Retinal pigment epithelial cell (primary cell): ENCODE results near the gene CXCL9.

Source experiments
- DNase-seq: peaks from one replicate; pipeline ENCODE4 v3.0.0-alpha.2; 2010; ENCODE audit warnings: low read depth
- H3K4me3 ChIP-seq: 2 replicates; pipeline ENCODE4 v1.5.1; 2011; ENCODE audit warnings: mild to moderate bottlenecking, low read length, control low read depth, moderate library complexity
- TF ChIP-seq, protein P1 (sequence below): conservative IDR thresholded peaks from 2 replicates; pipeline ENCODE4 v1.5.1; 2011; ENCODE audit warnings: low read depth, low read length, control low read depth, inconsistent platforms

CXCL9 gene

GRCh38 chr4:76022677-76023076, 15.4 kb upstream of the CXCL9 start:
- TF ChIP-seq, protein P1, sequence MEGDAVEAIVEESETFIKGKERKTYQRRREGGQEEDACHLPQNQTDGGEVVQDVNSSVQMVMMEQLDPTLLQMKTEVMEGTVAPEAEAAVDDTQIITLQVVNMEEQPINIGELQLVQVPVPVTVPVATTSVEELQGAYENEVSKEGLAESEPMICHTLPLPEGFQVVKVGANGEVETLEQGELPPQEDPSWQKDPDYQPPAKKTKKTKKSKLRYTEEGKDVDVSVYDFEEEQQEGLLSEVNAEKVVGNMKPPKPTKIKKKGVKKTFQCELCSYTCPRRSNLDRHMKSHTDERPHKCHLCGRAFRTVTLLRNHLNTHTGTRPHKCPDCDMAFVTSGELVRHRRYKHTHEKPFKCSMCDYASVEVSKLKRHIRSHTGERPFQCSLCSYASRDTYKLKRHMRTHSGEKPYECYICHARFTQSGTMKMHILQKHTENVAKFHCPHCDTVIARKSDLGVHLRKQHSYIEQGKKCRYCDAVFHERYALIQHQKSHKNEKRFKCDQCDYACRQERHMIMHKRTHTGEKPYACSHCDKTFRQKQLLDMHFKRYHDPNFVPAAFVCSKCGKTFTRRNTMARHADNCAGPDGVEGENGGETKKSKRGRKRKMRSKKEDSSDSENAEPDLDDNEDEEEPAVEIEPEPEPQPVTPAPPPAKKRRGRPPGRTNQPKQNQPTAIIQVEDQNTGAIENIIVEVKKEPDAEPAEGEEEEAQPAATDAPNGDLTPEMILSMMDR, result no peak
- DNase-seq, result no peak
- no peak overlapping the region for H3K4me3 ChIP-seq

DNA sequence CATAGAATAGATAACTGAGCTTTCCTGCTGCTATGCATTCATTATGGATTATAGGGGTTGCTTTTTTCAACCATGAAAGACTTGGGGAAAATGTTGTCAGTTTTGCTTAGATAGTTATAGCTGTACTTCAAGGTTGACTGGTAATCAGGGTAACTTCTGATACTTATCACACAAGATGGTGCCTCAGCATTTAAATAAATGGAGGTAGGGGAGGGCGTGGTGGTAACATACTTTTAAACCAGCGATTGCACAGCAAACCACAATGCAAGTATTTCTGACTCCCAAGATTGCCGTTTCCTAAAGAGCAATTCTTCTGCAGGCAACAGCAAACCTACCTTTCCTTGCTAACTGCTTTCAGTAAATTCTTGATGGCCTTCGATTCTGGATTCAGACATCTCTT, 14.7 kb upstream of the CXCL9 start:
- no peak overlapping the region for H3K4me3 ChIP-seq
- TF ChIP-seq, protein P1, result no peak
- DNase-seq, result no peak

DNA sequence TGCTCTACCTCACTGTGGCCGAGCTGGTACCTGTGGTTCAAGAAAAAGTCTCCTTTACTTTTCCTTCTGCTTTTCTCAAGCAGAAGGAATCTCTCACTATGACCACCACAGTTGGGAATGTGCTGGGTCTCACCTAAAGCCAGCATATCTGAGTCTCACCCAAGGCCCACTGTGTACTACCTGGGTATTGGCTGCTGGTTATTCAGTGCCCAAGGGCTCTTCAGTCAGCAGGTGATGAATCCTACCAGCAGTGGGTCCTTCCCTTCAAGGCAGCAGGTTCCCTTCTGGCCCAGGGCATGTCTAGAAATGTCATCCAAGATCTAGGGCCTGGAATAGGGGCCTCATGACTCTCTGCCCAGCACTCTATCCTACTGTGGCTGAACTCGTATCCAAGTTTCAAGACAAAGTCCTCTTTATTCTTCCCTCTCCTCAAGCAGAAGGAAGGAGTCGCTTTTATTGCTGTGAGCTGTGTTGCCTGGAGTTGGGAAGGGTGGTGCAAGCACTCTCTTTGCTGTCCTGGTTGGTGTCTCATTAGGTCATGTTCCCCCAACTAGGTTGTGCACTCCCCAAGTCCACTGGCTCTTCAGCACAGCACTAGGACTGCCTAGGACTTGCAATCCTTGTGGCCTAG, 9.9 kb upstream of the CXCL9 start:
- DNase-seq, result no peak
- H3K4me3 ChIP-seq, result no peak overlapping the region
- TF ChIP-seq, protein P1, result no peak

DNA sequence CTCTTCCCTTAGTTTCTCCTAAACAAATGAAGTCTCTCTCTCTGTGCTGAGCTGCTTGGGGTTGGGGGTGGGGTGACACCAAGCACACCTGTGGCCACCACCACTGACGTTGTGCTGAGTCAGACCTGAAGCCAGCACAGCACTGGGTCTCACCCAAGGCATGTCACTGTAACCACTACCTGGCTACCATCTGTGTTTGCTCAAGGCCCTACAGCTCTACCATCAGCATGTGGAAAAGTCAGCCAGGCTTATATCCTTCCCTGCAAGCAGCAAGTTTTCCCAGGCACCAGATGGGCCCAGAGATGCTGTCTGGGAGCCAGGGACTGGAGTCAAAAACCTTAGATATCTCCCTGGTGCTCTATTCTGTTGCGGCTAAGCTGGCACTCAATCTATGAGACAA, 9.1 kb upstream of the CXCL9 start:
- H3K4me3 ChIP-seq, result no peak overlapping the region
- no peak for DNase-seq
- TF ChIP-seq, protein P1, result no peak

GRCh38 chr4:76013540-76013939, 6.2 kb upstream of the CXCL9 start:
- no peak for DNase-seq
- TF ChIP-seq, protein P1, result no peak
- H3K4me3 ChIP-seq, result no peak overlapping the region

DNA sequence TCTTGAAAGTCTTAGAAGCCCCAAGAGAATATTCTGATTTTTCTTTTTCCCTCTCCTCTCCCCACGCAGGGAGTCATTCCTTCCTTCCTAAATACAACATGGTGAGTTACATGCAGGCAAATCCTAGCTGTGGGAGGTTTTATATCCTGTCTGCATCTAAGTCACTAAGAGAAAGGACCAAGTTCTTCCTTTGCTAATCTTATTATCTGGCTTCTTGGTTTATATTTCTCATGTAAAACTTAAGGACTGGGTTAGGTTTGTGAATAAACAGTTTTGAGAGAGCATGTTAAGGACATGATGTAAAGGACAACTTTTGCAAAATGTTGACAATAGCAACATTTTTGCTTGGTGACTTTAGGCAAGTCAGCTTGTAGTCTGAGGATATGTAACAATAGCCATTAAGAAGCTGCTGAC, 5.1 kb upstream of the CXCL9 start:
- H3K4me3 ChIP-seq, result no peak overlapping the region
- TF ChIP-seq, protein P1, result no peak
- DNase-seq, result no peak

- no peak for DNase-seq
- TF ChIP-seq, protein P1, result no peak
- H3K4me3 ChIP-seq, result no peak overlapping the region
Measured at GRCh38 chr4:76011700-76012387, 4.5 kb upstream of the CXCL9 start.
